ENCODE measurements around the gene SPHK2.

DNA sequence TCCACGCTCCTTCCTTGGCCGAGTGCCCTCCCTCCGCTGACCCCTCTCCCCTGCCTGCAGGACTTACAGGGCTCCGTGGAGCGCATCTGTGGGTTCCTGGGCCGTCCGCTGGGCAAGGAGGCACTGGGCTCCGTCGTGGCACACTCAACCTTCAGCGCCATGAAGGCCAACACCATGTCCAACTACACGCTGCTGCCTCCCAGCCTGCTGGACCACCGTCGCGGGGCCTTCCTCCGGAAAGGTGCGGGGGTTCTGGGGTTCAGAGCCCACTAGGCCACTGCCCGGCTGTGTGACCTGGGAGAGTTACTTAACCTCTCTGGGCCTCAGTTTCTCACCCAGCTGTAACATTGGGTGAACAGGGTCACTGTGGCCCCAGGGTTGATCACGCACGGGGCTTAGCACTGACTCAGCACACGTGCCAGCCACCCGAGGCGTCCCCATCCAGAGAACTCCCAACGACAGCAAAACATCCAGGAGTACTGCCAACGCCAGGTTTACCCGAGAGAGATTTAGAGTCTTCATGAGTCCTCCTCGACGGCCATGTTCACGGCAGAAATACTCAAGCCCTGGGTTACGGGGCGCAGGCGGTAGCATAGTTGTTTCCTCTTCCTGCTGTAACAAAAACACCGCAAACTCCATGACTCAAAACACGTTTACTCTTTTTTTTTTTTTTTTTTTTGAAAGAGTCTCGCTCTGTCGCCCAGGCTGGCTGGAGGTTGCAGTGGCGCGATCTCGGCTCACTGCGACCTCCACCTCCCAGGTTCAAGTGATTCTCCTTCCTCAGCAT is 22.4 kb upstream of the SPHK2 start:
- TF ChIP-seq CTBP1 (IDR thresholded peaks at IDR 0.05; ENCODE audit: borderline replicate concordance) (no peak), NFRKB (IDR thresholded peaks at IDR 0.05) (no peak), ZNF384 (IDR thresholded peaks at IDR 0.05) (no peak), HDGF (IDR thresholded peaks at IDR 0.05; ENCODE audit: borderline replicate concordance) (no peak), L3MBTL2 (conservative IDR thresholded peaks at IDR 0.05) (no peak), SP1 (IDR thresholded peaks at IDR 0.05) (no peak), SUZ12 (IDR thresholded peaks at IDR 0.05) (no peak)
